ENCODE results near the gene NSRP1. TPM values are rescaled to one million over a fixed set of nuclear protein-coding genes. Genes with fewer than 3 reads are reported as not detected.

NSRP1 gene
- total and polyA plus RNA-seq, 2 donors (not counting 3 experiments of a cell fraction or from before 2014, with no cell fraction given): 11.2 to 29.1 TPM

DNA sequence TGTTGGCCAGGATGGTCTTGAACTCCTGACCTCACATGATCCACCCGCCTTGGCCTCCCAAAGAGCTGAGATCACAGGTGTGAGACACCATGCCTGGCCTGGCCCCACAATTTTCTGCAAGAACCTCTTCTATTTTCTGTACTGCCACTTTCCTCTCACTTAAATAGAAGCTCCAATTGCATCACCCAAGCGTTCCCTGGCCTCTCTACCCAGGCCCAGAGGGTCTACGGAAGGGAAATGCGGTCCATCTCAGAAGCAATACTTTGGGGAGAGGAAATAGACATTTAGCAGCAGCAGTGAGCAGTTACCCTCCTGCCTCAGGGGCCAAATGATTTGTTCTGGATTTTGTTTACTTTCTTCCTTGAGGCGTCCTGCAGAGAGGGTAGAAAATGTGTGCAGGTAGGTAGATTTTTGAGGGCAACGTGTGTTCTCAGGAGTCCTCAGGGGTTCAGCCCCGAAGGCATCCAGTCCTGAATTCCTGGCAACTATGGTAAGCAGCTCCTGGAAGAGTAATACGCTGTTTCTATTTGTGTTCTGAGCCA, 107.9 kb downstream of the NSRP1 start:
- Histone ChIP-seq H3K27ac (ENCODE audit: insufficient read depth, low read depth, low read length) (no peak overlapping the region), H3K36me3 (ENCODE audit: control insufficient read depth in 2 of 2, extremely low read depth in 1 of 2, insufficient read depth in 2 of 2, low read length in 2 of 2) (no peaks in the 10 kb centered on the region), H4K20me1 (replicated peaks; ENCODE audit: control insufficient read depth, extremely low read depth, insufficient read depth, low read length) (no peaks in the 10 kb centered on the region), H3K79me2 (ENCODE audit: control insufficient read depth, insufficient read depth, low read length) (no peaks in the 10 kb centered on the region), H3K4me1 (ENCODE audit: control insufficient read depth, extremely low read depth, insufficient read depth, low read length) (no peaks in the 10 kb centered on the region), H3K9me1 (replicated peaks; ENCODE audit: control insufficient read depth, extremely low read depth, insufficient read depth, low read length) (no peaks in the 10 kb centered on the region), H2AFZ (ENCODE audit: low read depth, low read length) (no peak overlapping the region), H3K4me3 (replicated peaks in 1 of 3; ENCODE audit: insufficient read depth in 1 of 3, low read depth in 1 of 3, low read length in 3 of 3) (no peak overlapping the region), H3K4me2 (ENCODE audit: insufficient read depth, low read length) (no peak overlapping the region), H3K9ac (replicated peaks; ENCODE audit: extremely low read depth, insufficient read depth, low read length) (no peak overlapping the region), H3K9me3 (replicated peaks; ENCODE audit: control insufficient read depth, insufficient read depth, low read length) (no peaks in the 10 kb centered on the region), H3K27me3 (ENCODE audit: control insufficient read depth in 2 of 2, insufficient read depth in 2 of 2, low read length in 2 of 2) (peaks cover 11 to 15% of the 10 kb centered on the region in 2 experiments)
- ChIA-PET POLR2A (no interaction called here), CTCF (interaction anchor here (1.2 to 2.5 kb wide), 3 partner anchors 12 to 119 kb away, joined by 3 to 7 read pairs (median 3); no protein-coding TSS in a partner anchor)
- FAIRE-seq: no peak
- intact Hi-C loops (cut with micrococcal nuclease) (no loop called here), dilution Hi-C loops (cut with MboI; ENCODE audit: extremely low pct_ligation_motif_present, low sequenced_read_pairs) (no loop called here)
- no peak for DNase-seq (ENCODE audit: low read depth, low spot score)
- no TSS peak for BruUV-seq (replicated peaks)
- TF ChIP-seq, protein P1, sequence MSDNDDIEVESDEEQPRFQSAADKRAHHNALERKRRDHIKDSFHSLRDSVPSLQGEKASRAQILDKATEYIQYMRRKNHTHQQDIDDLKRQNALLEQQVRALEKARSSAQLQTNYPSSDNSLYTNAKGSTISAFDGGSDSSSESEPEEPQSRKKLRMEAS (IDR thresholded peaks at IDR 0.05; ENCODE audit: insufficient read depth, insufficient read length): no peak
- TF ChIP-seq POLR2A (IDR thresholded peaks at IDR 0.05; ENCODE audit: low read depth, low read length): no peak

DNA sequence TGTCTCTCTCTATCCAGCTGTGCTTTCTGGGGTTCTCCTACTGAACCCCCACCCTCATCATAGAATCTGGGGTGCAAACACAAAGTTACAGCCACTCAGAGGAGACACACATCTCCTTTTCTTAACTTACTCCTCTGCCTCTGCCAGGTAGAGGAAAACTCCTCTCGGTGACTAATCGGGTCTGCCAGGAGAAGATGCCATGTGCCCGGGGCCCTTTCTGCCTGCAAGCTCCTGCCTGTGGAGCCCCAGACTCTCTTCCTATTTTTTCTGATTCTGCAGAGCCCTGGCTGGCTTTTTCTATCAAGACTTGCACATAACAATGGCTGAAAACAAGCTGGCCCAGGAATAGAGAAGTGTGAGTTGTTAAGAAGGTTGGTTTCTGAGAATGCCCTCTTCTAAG, 108.5 kb downstream of the NSRP1 start:
- no peaks in the 10 kb centered on the region for H4K20me1 ChIP-seq (replicated peaks; ENCODE audit: control insufficient read depth, extremely low read depth, insufficient read depth, low read length)
- no peaks in the 10 kb centered on the region for H3K9me3 ChIP-seq (replicated peaks; ENCODE audit: control insufficient read depth, insufficient read depth, low read length)
- no peak for FAIRE-seq
- POLR2A ChIA-PET: no interaction called here
- CTCF ChIA-PET: interaction anchor here (0.9 to 2.5 kb wide), 5 partner anchors 10 to 120 kb away, joined by 3 to 7 read pairs (median 3); no protein-coding TSS in a partner anchor
- H3K9me1 ChIP-seq (replicated peaks; ENCODE audit: control insufficient read depth, extremely low read depth, insufficient read depth, low read length): no peaks in the 10 kb centered on the region
- no peak overlapping the region for H3K4me2 ChIP-seq (ENCODE audit: insufficient read depth, low read length)
- no peaks in the 10 kb centered on the region for H3K79me2 ChIP-seq (ENCODE audit: control insufficient read depth, insufficient read depth, low read length)
- H2AFZ ChIP-seq (ENCODE audit: low read depth, low read length): no peak overlapping the region
- DNase-seq (ENCODE audit: low read depth, low spot score): no peak
- intact Hi-C loops (cut with micrococcal nuclease) (no loop called here), dilution Hi-C loops (cut with MboI; ENCODE audit: extremely low pct_ligation_motif_present, low sequenced_read_pairs) (no loop called here)
- no TSS peak for BruUV-seq (replicated peaks)
- no peak overlapping the region for H3K4me3 ChIP-seq (replicated peaks in 1 of 3; ENCODE audit: insufficient read depth in 1 of 3, low read depth in 1 of 3, low read length in 3 of 3)
- no peaks in the 10 kb centered on the region for H3K36me3 ChIP-seq (ENCODE audit: control insufficient read depth in 2 of 2, extremely low read depth in 1 of 2, insufficient read depth in 2 of 2, low read length in 2 of 2)
- H3K9ac ChIP-seq (replicated peaks; ENCODE audit: extremely low read depth, insufficient read depth, low read length): no peak overlapping the region
- H3K27ac ChIP-seq (ENCODE audit: insufficient read depth, low read depth, low read length): no peak overlapping the region
- TF ChIP-seq, protein P1 (IDR thresholded peaks at IDR 0.05; ENCODE audit: insufficient read depth, insufficient read length): no peak
- TF ChIP-seq GATA2 (IDR thresholded peaks at IDR 0.05; ENCODE audit: insufficient read depth, insufficient read length, low read depth, low read length) (no peak), MYC (IDR thresholded peaks at IDR 0.05; ENCODE audit: low read depth, low read length) (no peak), FOS (IDR thresholded peaks at IDR 0.05; ENCODE audit: borderline replicate concordance, insufficient read depth, low read length) (no peak), EZH2 (IDR thresholded peaks at IDR 0.05; ENCODE audit: borderline replicate concordance, low read depth, low read length, severe bottlenecking) (no peak), POLR2AphosphoS5 (IDR thresholded peaks at IDR 0.05; ENCODE audit: insufficient read depth, low read depth, low read length) (no peak), JUN (IDR thresholded peaks at IDR 0.05; ENCODE audit: borderline replicate concordance, insufficient read depth, insufficient read length, low read depth) (no peak), POLR2A (IDR thresholded peaks at IDR 0.05; ENCODE audit: low read depth, low read length) (no peak)
- TF ChIP-seq, protein P2, sequence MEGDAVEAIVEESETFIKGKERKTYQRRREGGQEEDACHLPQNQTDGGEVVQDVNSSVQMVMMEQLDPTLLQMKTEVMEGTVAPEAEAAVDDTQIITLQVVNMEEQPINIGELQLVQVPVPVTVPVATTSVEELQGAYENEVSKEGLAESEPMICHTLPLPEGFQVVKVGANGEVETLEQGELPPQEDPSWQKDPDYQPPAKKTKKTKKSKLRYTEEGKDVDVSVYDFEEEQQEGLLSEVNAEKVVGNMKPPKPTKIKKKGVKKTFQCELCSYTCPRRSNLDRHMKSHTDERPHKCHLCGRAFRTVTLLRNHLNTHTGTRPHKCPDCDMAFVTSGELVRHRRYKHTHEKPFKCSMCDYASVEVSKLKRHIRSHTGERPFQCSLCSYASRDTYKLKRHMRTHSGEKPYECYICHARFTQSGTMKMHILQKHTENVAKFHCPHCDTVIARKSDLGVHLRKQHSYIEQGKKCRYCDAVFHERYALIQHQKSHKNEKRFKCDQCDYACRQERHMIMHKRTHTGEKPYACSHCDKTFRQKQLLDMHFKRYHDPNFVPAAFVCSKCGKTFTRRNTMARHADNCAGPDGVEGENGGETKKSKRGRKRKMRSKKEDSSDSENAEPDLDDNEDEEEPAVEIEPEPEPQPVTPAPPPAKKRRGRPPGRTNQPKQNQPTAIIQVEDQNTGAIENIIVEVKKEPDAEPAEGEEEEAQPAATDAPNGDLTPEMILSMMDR (IDR thresholded peaks at IDR 0.05; ENCODE audit: extremely low read depth in 1 of 2, insufficient read depth in 1 of 2, low read depth in 1 of 2, low read length in 2 of 2): no peak
- peaks cover 5 to 12% of the 10 kb centered on the region in 2 experiments for H3K27me3 ChIP-seq (ENCODE audit: control insufficient read depth in 2 of 2, insufficient read depth in 2 of 2, low read length in 2 of 2)
- H3K4me1 ChIP-seq (ENCODE audit: control insufficient read depth, extremely low read depth, insufficient read depth, low read length): no peaks in the 10 kb centered on the region

Measured in endothelial cell of umbilical vein (primary cell).